GM12873 (cell line): ENCODE results near the gene THBD.

ENCODE experiments used
- TF ChIP-seq, protein P1 (sequence below): IDR thresholded peaks from 2 replicates; pipeline ENCODE4 v1.5.1; 2012; ENCODE audit warnings: low read depth, mild to moderate bottlenecking, moderate library complexity, low read length, control low read depth; ENCODE audit not compliant: insufficient read depth; ENCODE audit errors: missing control alignments

Gene THBD

DNA sequence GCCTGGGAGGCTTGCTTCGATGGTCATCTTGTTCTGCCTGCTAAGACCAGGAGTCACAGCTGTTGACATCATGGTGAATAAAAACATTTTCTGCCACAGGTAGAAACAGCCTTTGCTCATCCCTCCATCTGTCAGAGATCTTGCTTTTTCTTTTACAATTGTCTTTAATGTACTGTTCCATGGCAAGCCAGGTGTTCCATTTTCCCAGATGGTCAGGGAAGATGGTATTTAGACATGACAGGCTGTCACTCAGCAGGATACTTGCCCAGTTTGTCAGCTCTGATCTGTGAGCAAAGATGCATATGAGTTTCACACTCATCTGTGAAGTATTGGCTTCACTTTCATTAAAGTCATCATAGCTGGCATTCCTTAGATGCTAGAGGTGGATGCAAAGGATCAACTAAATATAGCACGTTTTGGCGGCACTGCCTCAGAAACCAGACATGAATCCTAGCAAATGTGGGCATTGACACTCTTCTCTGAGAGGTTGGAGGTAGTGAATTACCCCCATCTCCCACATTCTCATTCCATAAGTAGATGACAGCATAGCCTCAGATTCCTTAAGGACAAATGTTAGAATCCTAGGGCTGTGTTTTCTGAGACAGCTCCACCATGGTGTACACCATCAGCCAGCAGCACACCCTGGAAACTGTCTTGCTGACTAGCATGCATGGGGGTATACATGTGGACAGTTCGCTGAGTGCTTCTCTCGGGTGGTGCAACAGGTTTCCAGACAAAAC lies 10.2 kb downstream of the THBD start:
- TF ChIP-seq, protein P1, sequence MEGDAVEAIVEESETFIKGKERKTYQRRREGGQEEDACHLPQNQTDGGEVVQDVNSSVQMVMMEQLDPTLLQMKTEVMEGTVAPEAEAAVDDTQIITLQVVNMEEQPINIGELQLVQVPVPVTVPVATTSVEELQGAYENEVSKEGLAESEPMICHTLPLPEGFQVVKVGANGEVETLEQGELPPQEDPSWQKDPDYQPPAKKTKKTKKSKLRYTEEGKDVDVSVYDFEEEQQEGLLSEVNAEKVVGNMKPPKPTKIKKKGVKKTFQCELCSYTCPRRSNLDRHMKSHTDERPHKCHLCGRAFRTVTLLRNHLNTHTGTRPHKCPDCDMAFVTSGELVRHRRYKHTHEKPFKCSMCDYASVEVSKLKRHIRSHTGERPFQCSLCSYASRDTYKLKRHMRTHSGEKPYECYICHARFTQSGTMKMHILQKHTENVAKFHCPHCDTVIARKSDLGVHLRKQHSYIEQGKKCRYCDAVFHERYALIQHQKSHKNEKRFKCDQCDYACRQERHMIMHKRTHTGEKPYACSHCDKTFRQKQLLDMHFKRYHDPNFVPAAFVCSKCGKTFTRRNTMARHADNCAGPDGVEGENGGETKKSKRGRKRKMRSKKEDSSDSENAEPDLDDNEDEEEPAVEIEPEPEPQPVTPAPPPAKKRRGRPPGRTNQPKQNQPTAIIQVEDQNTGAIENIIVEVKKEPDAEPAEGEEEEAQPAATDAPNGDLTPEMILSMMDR = no peak

DNA sequence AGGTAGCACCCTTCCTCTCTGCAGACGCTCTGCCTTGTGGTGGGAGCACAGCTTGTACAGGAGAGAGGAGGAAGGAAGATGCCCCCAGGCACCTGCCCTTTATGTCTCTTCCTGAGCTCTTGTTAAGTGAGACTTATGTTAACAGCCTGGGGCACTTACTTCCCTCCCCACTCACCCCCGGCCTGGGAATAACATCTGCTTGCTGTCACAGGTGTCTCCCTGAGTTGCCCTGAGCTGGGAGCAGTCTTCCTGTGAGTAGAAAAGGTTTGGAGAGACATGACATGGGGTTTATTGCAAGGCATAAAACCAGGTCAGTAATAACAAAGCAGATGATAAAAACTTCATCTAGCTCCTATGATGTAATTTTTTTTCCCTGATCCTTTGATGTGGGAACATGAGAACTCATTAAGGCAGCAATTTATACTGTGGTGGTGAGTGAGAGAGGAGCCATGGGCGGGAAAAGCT lies 12.4 kb downstream of the THBD start:
- TF ChIP-seq, protein P1 = no peak

DNA sequence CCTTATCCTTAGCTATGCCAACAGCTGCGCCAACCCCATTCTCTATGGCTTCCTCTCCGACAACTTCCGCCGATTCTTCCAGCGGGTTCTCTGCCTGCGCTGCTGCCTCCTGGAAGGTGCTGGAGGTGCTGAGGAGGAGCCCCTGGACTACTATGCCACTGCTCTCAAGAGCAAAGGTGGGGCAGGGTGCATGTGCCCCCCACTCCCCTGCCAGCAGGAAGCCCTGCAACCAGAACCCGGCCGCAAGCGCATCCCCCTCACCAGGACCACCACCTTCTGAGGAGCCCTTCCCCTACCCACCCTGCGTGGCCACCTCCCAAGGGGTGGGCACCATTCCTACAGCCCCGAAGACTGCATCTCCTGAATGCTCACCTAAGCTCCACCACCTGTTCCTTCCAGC lies 13.1 kb downstream of the THBD start:
- TF ChIP-seq, protein P1 = no peak

DNA sequence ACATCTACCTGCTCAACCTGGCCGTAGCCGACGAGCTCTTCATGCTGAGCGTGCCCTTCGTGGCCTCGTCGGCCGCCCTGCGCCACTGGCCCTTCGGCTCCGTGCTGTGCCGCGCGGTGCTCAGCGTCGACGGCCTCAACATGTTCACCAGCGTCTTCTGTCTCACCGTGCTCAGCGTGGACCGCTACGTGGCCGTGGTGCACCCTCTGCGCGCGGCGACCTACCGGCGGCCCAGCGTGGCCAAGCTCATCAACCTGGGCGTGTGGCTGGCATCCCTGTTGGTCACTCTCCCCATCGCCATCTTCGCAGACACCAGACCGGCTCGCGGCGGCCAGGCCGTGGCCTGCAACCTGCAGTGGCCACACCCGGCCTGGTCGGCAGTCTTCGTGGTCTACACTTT lies 13.7 kb downstream of the THBD start:
- TF ChIP-seq, protein P1 = no peak

DNA sequence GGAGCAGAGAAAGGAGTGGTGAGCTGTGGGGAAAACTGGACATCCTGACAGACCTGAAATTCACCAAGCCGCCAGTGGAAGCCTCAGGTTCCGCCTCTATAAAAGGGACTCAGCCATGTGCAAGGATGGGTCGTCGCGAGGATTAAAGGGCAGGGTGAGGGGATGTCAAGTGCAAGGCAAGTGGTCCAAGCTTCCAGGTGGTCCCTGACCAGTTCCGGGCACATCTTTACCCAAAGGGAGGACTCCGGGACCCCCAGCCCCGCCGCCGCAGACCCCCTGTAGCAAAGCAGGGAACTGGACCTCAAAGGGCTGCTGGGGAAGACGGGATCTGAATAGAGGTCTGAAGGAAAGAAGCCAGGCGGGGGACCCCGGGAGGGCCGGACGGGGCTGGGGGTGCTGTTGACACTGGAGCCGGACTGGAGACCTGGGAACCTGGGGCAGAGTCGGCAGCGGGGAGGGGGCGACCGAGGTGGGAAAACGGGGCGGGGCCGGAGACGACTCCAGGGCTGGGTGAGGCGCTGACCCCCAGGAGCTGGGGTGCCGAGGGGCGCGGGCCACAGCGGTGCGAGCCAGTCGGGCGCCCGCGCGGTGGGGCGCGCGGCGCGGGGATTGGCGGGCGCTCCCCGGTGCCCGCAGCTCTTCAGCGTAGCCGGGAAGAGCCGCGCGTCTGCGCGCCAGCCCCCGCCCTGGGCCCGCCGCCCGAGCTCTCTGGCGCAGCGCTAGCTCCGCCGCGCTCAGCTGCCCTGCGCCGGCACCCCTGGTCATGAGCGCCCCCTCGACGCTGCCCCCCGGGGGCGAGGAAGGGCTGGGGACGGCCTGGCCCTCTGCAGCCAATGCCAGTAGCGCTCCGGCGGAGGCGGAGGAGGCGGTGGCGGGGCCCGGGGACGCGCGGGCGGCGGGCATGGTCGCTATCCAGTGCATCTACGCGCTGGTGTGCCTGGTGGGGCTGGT lies 14.5 kb downstream of the THBD start, which contains the start of gene SSTR4:
Gene SSTR4 (plus strand): TSS at position 592 of the 951 bp plus-strand sequence. CDS start 172 bp downstream, at position 764.
- TF ChIP-seq, protein P1 = no peak

DNA sequence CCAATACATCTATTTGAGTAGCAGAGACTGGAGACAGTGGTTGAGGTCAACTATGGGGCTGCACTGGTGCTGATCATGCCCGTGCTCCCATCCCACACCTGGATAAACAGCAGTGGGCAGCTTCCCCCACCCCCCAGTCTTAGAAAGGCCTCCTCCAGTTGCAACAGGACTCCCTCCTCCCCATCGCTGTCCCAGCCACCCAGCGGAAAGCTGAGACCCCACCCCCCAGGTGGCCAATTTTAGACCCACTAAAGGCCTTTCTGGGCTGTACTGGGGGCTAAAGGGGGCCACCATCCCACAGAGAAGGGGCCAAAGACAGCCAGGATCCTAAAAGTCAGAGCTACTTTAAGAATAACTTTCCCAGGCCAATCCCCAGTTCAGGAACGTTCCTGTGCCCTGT lies 15.6 kb downstream of the THBD start:
- TF ChIP-seq, protein P1 = no peak

DNA sequence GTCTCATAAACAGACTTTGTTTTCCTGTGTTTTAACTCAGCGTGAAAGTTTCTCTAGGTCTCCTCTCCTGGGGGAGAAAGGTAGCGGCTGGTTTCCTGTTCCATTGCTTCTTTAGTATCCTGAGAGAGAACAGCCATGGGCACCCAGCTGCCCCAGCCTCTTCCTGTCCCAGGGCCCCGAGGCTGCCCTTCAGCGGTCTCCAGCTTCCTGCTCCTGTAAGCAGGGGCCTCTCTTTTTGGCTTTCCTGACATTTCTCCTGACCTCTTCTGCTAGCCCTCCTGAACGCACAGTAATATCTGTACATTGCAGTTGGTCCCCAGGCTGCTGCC lies 16.8 kb downstream of the THBD start:
- TF ChIP-seq, protein P1 = no peak
